Measurements from ENCODE around the gene CATSPERD.

DNA sequence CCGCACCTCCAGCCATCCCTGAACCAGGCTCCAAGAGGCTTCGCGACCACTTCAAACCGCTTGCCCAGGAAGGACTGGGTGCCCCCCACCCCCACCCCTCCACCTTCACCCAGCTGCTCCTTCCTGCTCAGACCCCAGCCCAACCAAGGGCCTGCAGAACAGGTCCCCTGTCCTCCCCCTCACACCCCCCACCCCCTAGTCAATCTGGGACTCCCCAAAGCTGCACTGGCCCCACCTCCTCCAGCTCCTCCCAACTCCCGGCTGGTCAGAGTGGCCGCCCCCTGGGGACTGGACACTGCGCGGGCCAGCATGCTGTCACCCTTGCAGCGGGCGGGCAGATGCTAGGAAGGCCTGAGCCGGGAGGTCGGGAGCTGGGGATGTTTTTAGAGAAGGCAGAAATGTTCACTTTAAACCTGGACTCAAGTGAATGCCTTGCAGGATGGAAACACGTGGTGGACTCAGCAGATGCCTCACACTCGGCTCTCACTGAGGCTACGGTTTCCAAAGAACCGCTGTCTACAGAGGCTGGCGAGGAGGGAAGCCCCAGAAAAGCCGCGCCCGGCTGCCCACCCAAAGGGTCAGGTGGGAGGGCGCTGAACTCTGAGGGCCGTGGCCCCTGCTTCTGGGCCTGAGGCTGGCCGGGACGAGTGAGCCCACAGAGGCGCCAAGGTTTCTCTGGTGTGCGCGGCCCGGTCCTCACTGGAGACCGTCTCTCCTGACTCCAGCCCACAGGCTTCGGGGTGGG lies 22.4 kb upstream of the CATSPERD start:
- TF ChIP-seq FOS (IDR thresholded peaks at IDR 0.05; ENCODE audit: low read depth, low read length) (no peak), MAZ (IDR thresholded peaks at IDR 0.05; ENCODE audit: borderline replicate concordance, low read depth, low read length) (no peak), POLR2A (IDR thresholded peaks at IDR 0.05; ENCODE audit: low read depth, low read length) (no peak), CTCF (conservative IDR thresholded peaks at IDR 0.05; ENCODE audit: low read depth, low read length) (no peak), CEBPB (IDR thresholded peaks at IDR 0.05; ENCODE audit: low read depth, low read length) (no peak), RFX5 (IDR thresholded peaks at IDR 0.05; ENCODE audit: low read depth, low read length) (no peak), MXI1 (IDR thresholded peaks at IDR 0.05; ENCODE audit: borderline replicate concordance, low read depth, low read length) (no peak)
